ENCODE measurements around the gene CBLN1.

- TF ChIP-seq CTCF (IDR thresholded peaks at IDR 0.05 in 2 of 3, conservative IDR thresholded peaks at IDR 0.05 in 1 of 3; ENCODE audit: borderline replicate concordance in 1 of 3, insufficient read depth in 1 of 3, low read depth in 2 of 3, low read length in 2 of 3) (no peak), POLR2A (IDR thresholded peaks at IDR 0.05; ENCODE audit: borderline replicate concordance, extremely low read depth, insufficient read depth, insufficient read length) (no peak), POLR2AphosphoS5 (IDR thresholded peaks at IDR 0.05; ENCODE audit: low read depth, low read length) (no peak), JUND (IDR thresholded peaks at IDR 0.05) (no peak)
These were observed 45.4 kb downstream of the CBLN1 start for GRCh38 chr16:49236216-49236615.
